Heart left ventricle (tissue), 16 donors: ENCODE data around the gene MT1H. TPM values are rescaled to one million over a fixed set of nuclear protein-coding genes. Genes with fewer than 3 reads are reported as not detected.
A peak's percentile ranks its signal among the peaks of the same experiment; 100 is the strongest.
"Not testable (repeated sequence)": the region's sequence is repeated elsewhere in the genome, so short reads cannot be mapped to it uniquely, and the experiment has no call there.

Source experiments
- ATAC-seq, 4 donors: fragments of 200-7000 bp; cut with Tn5 transposase; one replicate each; pipeline ENCODE4 v1.9.1; 2020 to 2022; ENCODE audit warnings: moderate library complexity in 4 of 4, mild to moderate bottlenecking in 3 of 4, moderate number of reproducible peaks in 1 of 4
- DNase-seq, 5 donors: peaks; one replicate each; pipeline ENCODE4 v3.0.0-alpha.2; 2020
- H3K27ac ChIP-seq, 12 donors: fragments of 200-600 bp; sonication (generic) in 4 of 12; one replicate each; pipeline versions ENCODE4 v1.5.0 to v1.8.0; 2016 to 2022; ENCODE audit warnings: mild to moderate bottlenecking in 2 of 12
- H3K27me3 ChIP-seq, 9 donors: fragments of 200-600 bp; sonication (generic) in 2 of 9; one replicate each; pipeline versions ENCODE4 v1.5.1 to v1.8.0; 2016 to 2022; ENCODE audit warnings: mild to moderate bottlenecking in 3 of 9
- H3K36me3 ChIP-seq, 9 donors: fragments of 200-600 bp; sonication (generic) in 2 of 9; one replicate each; pipeline versions ENCODE4 v1.5.0 to v1.8.0; 2018 to 2022; ENCODE audit warnings: mild to moderate bottlenecking in 2 of 9
- H3K4me1 ChIP-seq, 12 donors: fragments of 200-600 bp; sonication (generic) in 4 of 12; one replicate each; pipeline versions ENCODE4 v1.5.0 to v1.8.0; 2016 to 2022; ENCODE audit warnings: mild to moderate bottlenecking in 3 of 12
- H3K4me3 ChIP-seq, 12 donors: fragments of 200-600 bp; sonication (generic) in 4 of 12; one replicate each; pipeline versions ENCODE4 v1.5.0 to v1.8.0; 2017 to 2022; ENCODE audit warnings: mild to moderate bottlenecking in 9 of 12, moderate library complexity in 4 of 12
- H3K9me3 ChIP-seq, 12 donors: fragments of 200-600 bp; sonication (generic) in 4 of 12; one replicate each; pipeline versions ENCODE4 v1.5.0 to v1.8.0; 2016 to 2022; ENCODE audit warnings: mild to moderate bottlenecking in 1 of 12
- CTCF ChIP-seq, 12 donors: fragments of 200-600 bp; sonication (generic) in 4 of 12; IDR thresholded peaks; one replicate each; pipeline versions ENCODE4 v1.5.0 to v1.8.0; 2018 to 2022; ENCODE audit warnings: antibody characterized with exemption in 12 of 12, mild to moderate bottlenecking in 5 of 12
- POLR2A ChIP-seq, 2 donors: fragments of 450-650 bp; IDR thresholded peaks; one replicate each; pipeline ENCODE4 v1.6.1; 2017; ENCODE audit warnings: antibody characterized with exemption in 2 of 2, mild to moderate bottlenecking in 2 of 2, moderate library complexity in 2 of 2
- WGBS, 4 donors: extraction: QIAGEN DNeasy Blood & Tissue Kit in 2 of 4; methylation state at CpG; one replicate each; pipeline versions ENCODE4 v1.1.5 to v1.1.7; 2013 to 2018; 5-methylcytosine and 5-hydroxymethylcytosine counted together
- intact Hi-C, 10 donors: fragments of 100-400 bp; cut with DNase I; formaldehyde crosslinking; loops; one replicate each; pipeline versions ENCODE4 v1.11.1 to v1.14.2; 2022
- polyA plus RNA-seq, 2 donors: library from polyadenylated mRNA; stranded (reverse); fragments of 200-250 nt; gene quantifications; one replicate each; pipeline ENCODE4 v1.2.3, GENCODE V29; 2013
- total RNA-seq, 9 donors: library from RNA; depleted of rRNA in 2 of 9; stranded (reverse); fragments of >200 nt in 2 of 9; fragmentation: NEBNext Ultra II Directional in 3 of 9; extraction: Animal tissue kit (Norgen Biotek cat#: 25700) in 3 of 9; gene quantifications; one replicate each; pipeline versions ENCODE4 v1.1.0 to v1.2.4, GENCODE V29; 2016 to 2023
- donor health status: ischemic (EF 13 %, LVEDD 7.1; RV severe dilation, severe dysfunction).
- donor health status: healthy with polysubstance abuse.
- donor health status: DM: no; HTN: yes; CAD: no.
- donor health status: DM: no; HTN: no; CAD: no.
- donor health status: ischemic (EF 25% LVEDD 6.9; RV normal size, moderate dysfunction).
- donor health status: ischemic (EF 25% LVEDD 5.7; RV mildly dilated, moderate dysfunction).
- donor health status: healthy.
- donor health status: DM: yes; HTN: yes; CAD: no.
- donor health status: ischemic (EF 35%, LVEDD 5.7; RV mildly dilated, moderate dysfunction).
- donor health status: nonischemic (EF 11% LVEDD 7.7; RV severe dilation, severe dysfunction).
- donor health status: DM: yes; HTN: yes; CAD: no.
- donor health status: PGD.
- donor health status: ischemic (EF 29% LVEDD 5.4; RV normal size, mild dysfunction).
- donor health status: nonischemic (EF 23%, LVEDD 6.1; RV moderate dilation, normal function).

MT1H gene
- total and polyA plus RNA-seq, 11 donors, result 2.2 to 3.1 TPM; not detected in 9

GRCh38 chr16:56669840-56670619 lies 416 bp downstream of the MT1H start:
- no peak overlapping the region for H3K27ac ChIP-seq
- TF ChIP-seq CTCF (IDR thresholded peaks at IDR 0.05), result no peak
- no peak for TF ChIP-seq POLR2A (IDR thresholded peaks at IDR 0.05)
- ATAC-seq, result no peak
- DNase-seq, result no peak
- WGBS, 4 donors, result 15 to 31% (median 24%) methylated on average over 19 of the region's 19 CpGs
- H3K27me3 ChIP-seq, result peaks cover 11 to 88% (median 41%) of the 10 kb centered on the region in 9 donors
- H3K4me1 ChIP-seq, result peaks cover 0 to 22% (median 10%) of the 10 kb centered on the region in 12 donors
- peak overlapping the region in 1 of 12 donors; percentile 13 for H3K4me3 ChIP-seq
- H3K9me3 ChIP-seq, result no peaks in the 10 kb centered on the region
- no peaks in the 10 kb centered on the region for H3K36me3 ChIP-seq
- intact Hi-C loops, result loop anchor here in 2 of 10 donors (2.0 to 5.0 kb wide), 2 partner anchors 27 to 32 kb away; no protein-coding TSS in a partner anchor

GRCh38 chr16:56670620-56670934 lies 963 bp downstream of the MT1H start:
- H3K4me3 ChIP-seq, result no peak overlapping the region
- no peak overlapping the region for H3K27ac ChIP-seq
- ATAC-seq, result no peak
- no peak for DNase-seq
- H3K27me3 ChIP-seq, result peaks cover 13 to 88% (median 41%) of the 10 kb centered on the region in 9 donors
- no peaks in the 10 kb centered on the region for H3K9me3 ChIP-seq
- 50 to 71% (median 60%) methylated on average over 1 to 2 of the region's 2 CpGs for WGBS, 4 donors
- peaks cover 0 to 22% (median 10%) of the 10 kb centered on the region in 12 donors for H3K4me1 ChIP-seq
- no peaks in the 10 kb centered on the region for H3K36me3 ChIP-seq
- intact Hi-C loops, result no loop called here
- TF ChIP-seq CTCF (IDR thresholded peaks at IDR 0.05) (no peak), POLR2A (IDR thresholded peaks at IDR 0.05) (no peak)

GRCh38 chr16:56671691-56672090 lies 2.1 kb downstream of the MT1H start:
- peaks cover 14 to 81% (median 33%) of the 10 kb centered on the region in 9 donors for H3K27me3 ChIP-seq
- H3K9me3 ChIP-seq, DNase-seq, ATAC-seq, H3K27ac ChIP-seq, H3K4me3 ChIP-seq, H3K36me3 ChIP-seq, intact Hi-C loops: not testable (repeated sequence)
- WGBS, 4 donors, result 65 to 84% (median 71%) methylated on average over 2 of the region's 2 CpGs
- H3K4me1 ChIP-seq, result peaks cover 0 to 28% (median 15%) of the 10 kb centered on the region in 12 donors

GRCh38 chr16:56672171-56672570 lies 2.6 kb downstream of the MT1H start:
- H3K9me3 ChIP-seq, intact Hi-C loops, H3K27ac ChIP-seq, H3K36me3 ChIP-seq, ATAC-seq, DNase-seq, H3K4me3 ChIP-seq: not testable (repeated sequence)
- Histone ChIP-seq H3K27me3 (peaks cover 13 to 76% (median 33%) of the 10 kb centered on the region in 9 donors), H3K4me1 (peaks cover 0 to 28% (median 15%) of the 10 kb centered on the region in 12 donors)
- 67 to 87% (median 72%) methylated on average over 3 of the region's 3 CpGs for WGBS, 4 donors

- no peak for DNase-seq
- H3K27me3 ChIP-seq, result peaks cover 6 to 68% (median 32%) of the 10 kb centered on the region in 9 donors
- no peak for TF ChIP-seq CTCF (IDR thresholded peaks at IDR 0.05)
- no peak for TF ChIP-seq POLR2A (IDR thresholded peaks at IDR 0.05)
- 86 to 90% (median 88%) methylated on average over 11 of the region's 11 CpGs for WGBS, 4 donors
- no peaks in the 10 kb centered on the region for H3K9me3 ChIP-seq
- H3K27ac ChIP-seq, result no peak overlapping the region
- no peak overlapping the region for H3K4me3 ChIP-seq
- no peaks in the 10 kb centered on the region for H3K36me3 ChIP-seq
- intact Hi-C loops, result no loop called here
- H3K4me1 ChIP-seq, result peaks cover 0 to 23% (median 11%) of the 10 kb centered on the region in 12 donors
- ATAC-seq, result no peak
These were observed 3.3 kb downstream of the MT1H start for GRCh38 chr16:56672761-56673536.
